HepG2 (cell line): ENCODE results near the gene ZBTB20.

Experiments used
- FOXC1 ChIP-seq: sonication (generic); formaldehyde crosslinking; IDR thresholded peaks from 2 replicates; pipeline ENCODE4 v1.8.0; 2022; ENCODE audit warnings: mild to moderate bottlenecking, missing genetic modification reagents, borderline replicate concordance
- HNRNPUL1 ChIP-seq: fragments of 200-400 bp; formaldehyde crosslinking; IDR thresholded peaks from 2 replicates; pipeline ENCODE4 v1.6.1; 2017; ENCODE audit warnings: low read depth, mild to moderate bottlenecking, low read length, moderate library complexity
- KDM1A ChIP-seq: IDR thresholded peaks from 2 replicates; pipeline ENCODE4 v1.6.1; 2016; ENCODE audit warnings: missing compliant biosample characterization
- PLRG1 ChIP-seq: fragments of 450-650 bp; conservative IDR thresholded peaks from 2 replicates; pipeline ENCODE4 v1.6.1; 2016
- RAD21 ChIP-seq: fragments of 450-650 bp; formaldehyde crosslinking; IDR thresholded peaks from 2 replicates; pipeline ENCODE4 v1.5.0; 2020; ENCODE audit warnings: mild to moderate bottlenecking
- SIN3A ChIP-seq: IDR thresholded peaks from 2 replicates; pipeline ENCODE4 v1.6.1; 2011; ENCODE audit warnings: low read depth, mild to moderate bottlenecking, control low read depth, low read length, borderline replicate concordance
- ZBTB33 ChIP-seq: sonication (generic); formaldehyde crosslinking; IDR thresholded peaks from 2 replicates; pipeline ENCODE4 v1.4.0; 2020; ENCODE audit warnings: missing genetic modification reagents
- ZNF274 ChIP-seq: sonication (generic); formaldehyde crosslinking; IDR thresholded peaks from 2 replicates; pipeline ENCODE4 v1.5.1; 2020; ENCODE audit warnings: mild to moderate bottlenecking, missing genetic modification reagents
- ZNF326 ChIP-seq: sonication (generic); formaldehyde crosslinking; IDR thresholded peaks from 2 replicates; pipeline ENCODE4 v1.4.0; 2020; ENCODE audit warnings: missing genetic modification reagents, borderline replicate concordance
- TF ChIP-seq, protein P1 (sequence below): sonication (generic); formaldehyde crosslinking; IDR thresholded peaks from 2 replicates; pipeline ENCODE4 v1.8.0; 2022; ENCODE audit warnings: missing genetic modification reagents, mild to moderate bottlenecking, moderate library complexity, borderline replicate concordance
- TF ChIP-seq, protein P2 (sequence below): sonication (generic); formaldehyde crosslinking; IDR thresholded peaks from 2 replicates; pipeline ENCODE4 v1.8.0; 2022; ENCODE audit warnings: missing genetic modification reagents, low read depth, mild to moderate bottlenecking, borderline replicate concordance
- TF ChIP-seq, protein P3 (sequence below): sonication (generic); formaldehyde crosslinking; conservative IDR thresholded peaks from 2 replicates; pipeline ENCODE4 v1.4.0; 2020; ENCODE audit warnings: missing genetic modification reagents
- TF ChIP-seq, protein P4 (sequence below): sonication (generic); formaldehyde crosslinking; IDR thresholded peaks from 2 replicates; pipeline ENCODE4 v1.5.0; 2020; ENCODE audit warnings: missing genetic modification reagents

GRCh38 chr3:114660124-114660523, 487.0 kb downstream of the ZBTB20 start:
- TF ChIP-seq ZNF326 (no peak), ZBTB33 (CRISPR knock-in tag) (no peak), SIN3A (no peak), FOXC1 (no peak), ZNF274 (CRISPR knock-in tag) (no peak), HNRNPUL1 (no peak), RAD21 (no peak), PLRG1 (no peak), KDM1A (CRISPR knock-in tag) (no peak)
- TF ChIP-seq, protein P1, sequence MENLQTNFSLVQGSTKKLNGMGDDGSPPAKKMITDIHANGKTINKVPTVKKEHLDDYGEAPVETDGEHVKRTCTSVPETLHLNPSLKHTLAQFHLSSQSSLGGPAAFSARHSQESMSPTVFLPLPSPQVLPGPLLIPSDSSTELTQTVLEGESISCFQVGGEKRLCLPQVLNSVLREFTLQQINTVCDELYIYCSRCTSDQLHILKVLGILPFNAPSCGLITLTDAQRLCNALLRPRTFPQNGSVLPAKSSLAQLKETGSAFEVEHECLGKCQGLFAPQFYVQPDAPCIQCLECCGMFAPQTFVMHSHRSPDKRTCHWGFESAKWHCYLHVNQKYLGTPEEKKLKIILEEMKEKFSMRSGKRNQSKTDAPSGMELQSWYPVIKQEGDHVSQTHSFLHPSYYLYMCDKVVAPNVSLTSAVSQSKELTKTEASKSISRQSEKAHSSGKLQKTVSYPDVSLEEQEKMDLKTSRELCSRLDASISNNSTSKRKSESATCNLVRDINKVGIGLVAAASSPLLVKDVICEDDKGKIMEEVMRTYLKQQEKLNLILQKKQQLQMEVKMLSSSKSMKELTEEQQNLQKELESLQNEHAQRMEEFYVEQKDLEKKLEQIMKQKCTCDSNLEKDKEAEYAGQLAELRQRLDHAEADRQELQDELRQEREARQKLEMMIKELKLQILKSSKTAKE (CRISPR knock-in tag): no peak
- TF ChIP-seq, protein P2, sequence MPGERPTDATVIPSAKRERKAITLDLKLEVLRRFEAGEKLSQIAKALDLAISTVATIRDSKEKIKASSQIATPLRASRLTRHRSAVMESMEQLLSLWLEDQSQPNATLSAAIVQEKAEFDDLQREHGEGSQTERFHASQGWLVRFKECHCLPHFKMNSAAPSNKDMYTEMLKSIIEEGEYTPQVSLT: no peak
- TF ChIP-seq, protein P3, sequence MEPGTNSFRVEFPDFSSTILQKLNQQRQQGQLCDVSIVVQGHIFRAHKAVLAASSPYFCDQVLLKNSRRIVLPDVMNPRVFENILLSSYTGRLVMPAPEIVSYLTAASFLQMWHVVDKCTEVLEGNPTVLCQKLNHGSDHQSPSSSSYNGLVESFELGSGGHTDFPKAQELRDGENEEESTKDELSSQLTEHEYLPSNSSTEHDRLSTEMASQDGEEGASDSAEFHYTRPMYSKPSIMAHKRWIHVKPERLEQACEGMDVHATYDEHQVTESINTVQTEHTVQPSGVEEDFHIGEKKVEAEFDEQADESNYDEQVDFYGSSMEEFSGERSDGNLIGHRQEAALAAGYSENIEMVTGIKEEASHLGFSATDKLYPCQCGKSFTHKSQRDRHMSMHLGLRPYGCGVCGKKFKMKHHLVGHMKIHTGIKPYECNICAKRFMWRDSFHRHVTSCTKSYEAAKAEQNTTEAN (CRISPR knock-in tag): no peak
- TF ChIP-seq, protein P4, sequence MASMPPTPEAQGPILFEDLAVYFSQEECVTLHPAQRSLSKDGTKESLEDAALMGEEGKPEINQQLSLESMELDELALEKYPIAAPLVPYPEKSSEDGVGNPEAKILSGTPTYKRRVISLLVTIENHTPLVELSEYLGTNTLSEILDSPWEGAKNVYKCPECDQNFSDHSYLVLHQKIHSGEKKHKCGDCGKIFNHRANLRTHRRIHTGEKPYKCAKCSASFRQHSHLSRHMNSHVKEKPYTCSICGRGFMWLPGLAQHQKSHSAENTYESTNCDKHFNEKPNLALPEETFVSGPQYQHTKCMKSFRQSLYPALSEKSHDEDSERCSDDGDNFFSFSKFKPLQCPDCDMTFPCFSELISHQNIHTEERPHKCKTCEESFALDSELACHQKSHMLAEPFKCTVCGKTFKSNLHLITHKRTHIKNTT: no peak
